Activated naive CD8-positive, alpha-beta T cell treated with anti-CD3 and anti-CD28 coated beads for 36 hours (primary cell): Measurements from ENCODE around the gene ALK. TPM values are rescaled to one million over a fixed set of nuclear protein-coding genes. Genes with fewer than 3 reads are reported as not detected.
A peak's percentile ranks its signal among the peaks of the same experiment; 100 is the strongest.

Source experiments
- DNase-seq: peaks from one replicate; pipeline ENCODE4 v3.0.0; 2021
- H3K27ac Mint-ChIP-seq: one replicate; pipeline ENCODE4 v1.8.0; 2022; ENCODE audit warnings: mild to moderate bottlenecking, moderate library complexity, mixed read lengths
- H3K27me3 Mint-ChIP-seq: one replicate; pipeline ENCODE4 v1.8.0; 2022; ENCODE audit warnings: mild to moderate bottlenecking, mixed read lengths
- H3K36me3 Mint-ChIP-seq: one replicate; pipeline ENCODE4 v1.8.0; 2021; ENCODE audit warnings: mild to moderate bottlenecking, mixed read lengths
- H3K4me1 Mint-ChIP-seq: one replicate; pipeline ENCODE4 v1.8.0; 2021; ENCODE audit warnings: mixed read lengths
- H3K4me3 Mint-ChIP-seq: one replicate; pipeline ENCODE4 v1.8.0; 2022; ENCODE audit warnings: mild to moderate bottlenecking, moderate library complexity, mixed read lengths
- H3K9me3 Mint-ChIP-seq: one replicate; pipeline ENCODE4 v1.8.0; 2022; ENCODE audit warnings: mixed read lengths
- total RNA-seq, 2 experiments: library from RNA; stranded (reverse); gene quantifications; one replicate each; pipeline ENCODE4 v1.2.3, GENCODE V29; 2021

Gene ALK
- total RNA-seq, 2 experiments from 2014 or later = not detected

DNA sequence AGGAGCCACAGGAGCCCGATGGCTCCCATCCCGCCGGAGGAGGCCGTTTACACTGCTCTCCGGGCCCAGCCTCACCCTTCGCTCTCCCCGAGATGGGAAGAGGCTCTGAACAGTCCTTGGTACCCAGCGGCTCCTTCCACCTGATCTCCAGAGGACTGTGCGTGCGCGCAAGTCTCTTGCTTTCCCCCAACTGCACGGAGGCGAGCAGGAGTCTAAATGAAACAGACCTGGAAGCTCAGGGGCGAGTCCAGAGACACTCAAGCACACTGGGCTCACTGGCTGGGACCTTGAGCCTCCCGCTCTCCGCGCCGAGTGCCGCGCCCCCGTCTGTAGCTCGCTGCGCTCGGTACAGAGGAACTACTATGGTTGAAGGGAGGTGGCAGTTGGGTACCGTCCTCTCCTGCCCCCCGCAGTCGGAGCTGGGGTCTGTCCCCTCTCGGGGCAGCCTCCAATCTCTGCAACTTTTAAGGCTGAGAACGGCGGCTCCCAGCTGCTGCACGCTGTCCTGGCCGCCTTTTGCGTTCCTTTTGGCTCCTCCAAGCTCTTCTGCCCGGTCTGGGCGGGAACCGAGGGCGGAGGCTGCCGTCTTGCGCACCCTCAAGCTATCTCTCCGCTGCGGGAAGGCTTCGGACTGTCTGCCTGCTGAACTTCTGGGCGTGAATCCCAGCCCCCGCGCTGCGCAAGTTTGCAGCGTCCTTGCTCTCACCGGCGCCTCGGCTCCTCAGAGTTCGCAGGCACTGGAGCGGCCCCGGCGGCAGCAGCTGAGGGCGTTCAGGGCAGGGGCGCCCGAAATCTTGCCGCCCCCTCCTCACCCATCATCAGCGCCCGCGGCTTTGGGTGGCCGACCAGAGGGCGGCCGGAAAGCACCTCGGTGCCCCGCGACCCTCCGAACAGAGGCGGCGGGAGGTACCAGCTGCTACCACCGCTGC, 491 bp downstream of the ALK start:
- H3K4me3 Mint-ChIP-seq = peak overlapping the region; percentile 30
- peaks cover 1% of the 10 kb centered on the region for H3K4me1 Mint-ChIP-seq

DNA sequence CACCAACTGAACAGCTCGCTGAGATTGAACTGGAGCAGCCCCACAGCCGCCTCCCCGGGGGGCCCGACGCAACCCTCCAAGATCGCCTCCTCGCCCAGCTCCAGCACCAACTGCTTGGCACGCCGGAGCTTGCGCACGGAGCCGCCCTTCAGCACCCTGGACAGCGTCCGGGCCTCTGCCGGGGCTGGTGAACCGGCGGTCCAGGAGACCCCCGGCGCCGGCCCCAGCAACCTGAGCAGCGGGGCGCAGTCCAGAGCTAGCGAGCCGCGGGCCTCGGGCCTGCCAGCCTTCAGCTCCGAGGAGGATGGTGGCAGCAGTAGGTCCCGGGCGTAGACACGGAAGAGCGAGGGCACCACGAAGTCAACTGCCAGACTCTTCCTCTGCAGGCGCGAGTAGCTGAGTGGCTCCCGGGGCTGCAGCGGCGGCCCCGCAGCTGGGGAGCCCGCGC, 1.2 kb downstream of the ALK start:
- Mint-ChIP-seq H3K27me3 (peaks cover 72% of the 10 kb centered on the region), H3K27ac (no peak overlapping the region), H3K36me3 (no peaks in the 10 kb centered on the region), H3K4me3 (no peak overlapping the region), H3K9me3 (no peaks in the 10 kb centered on the region), H3K4me1 (peaks cover 1% of the 10 kb centered on the region)
- peak; percentile 69 for DNase-seq

More for the DNA sequence above, 491 bp downstream of the ALK start:
- Mint-ChIP-seq H3K27me3 (peaks cover 69% of the 10 kb centered on the region), H3K36me3 (no peaks in the 10 kb centered on the region), H3K9me3 (no peaks in the 10 kb centered on the region), H3K27ac (no peak overlapping the region)
- peak; percentile 8 for DNase-seq

DNA sequence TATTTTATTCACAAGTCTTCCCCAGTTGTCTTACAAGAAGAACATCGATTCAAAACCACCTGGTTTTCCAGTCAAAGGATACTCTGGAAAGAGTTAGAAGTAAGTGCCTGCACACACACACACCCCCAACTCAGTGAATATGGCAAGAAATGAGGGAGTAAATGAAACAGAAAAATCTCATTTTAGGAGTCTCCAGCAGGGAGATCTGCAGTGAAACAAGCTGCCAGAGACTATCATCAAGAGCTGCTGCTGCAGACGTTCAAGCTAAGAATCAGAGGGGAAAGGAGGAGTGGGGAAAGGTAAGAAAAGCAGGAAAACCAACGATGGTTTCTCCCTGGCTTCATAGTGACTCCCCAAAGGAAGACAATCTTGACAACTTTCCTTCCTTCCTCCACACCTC, 2.4 kb downstream of the ALK start:
- Mint-ChIP-seq H3K4me3 (no peak overlapping the region), H3K9me3 (no peaks in the 10 kb centered on the region), H3K27ac (no peak overlapping the region), H3K36me3 (no peaks in the 10 kb centered on the region), H3K4me1 (peaks cover 1% of the 10 kb centered on the region), H3K27me3 (peaks cover 79% of the 10 kb centered on the region)
- no peak for DNase-seq

DNA sequence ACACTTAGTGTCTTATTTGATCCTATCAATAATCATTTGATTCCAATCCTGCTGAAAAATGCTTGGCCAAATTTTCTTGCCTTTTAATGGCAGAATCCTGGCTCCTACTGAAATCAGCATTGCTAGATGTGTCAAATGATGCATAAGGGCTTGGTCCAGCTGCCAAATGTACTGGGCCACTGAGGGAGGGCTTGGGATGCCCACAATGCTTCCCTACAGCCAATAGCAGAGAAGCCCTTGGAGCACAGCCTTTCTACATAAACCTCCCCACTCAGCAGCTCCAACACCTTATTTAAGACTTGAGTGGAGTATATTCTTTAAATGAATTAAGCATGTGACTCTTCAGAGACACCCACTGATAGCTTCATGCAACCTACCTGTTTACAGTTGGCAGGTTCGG, 3.6 kb downstream of the ALK start:
- Mint-ChIP-seq H3K36me3 (no peaks in the 10 kb centered on the region), H3K27me3 (peaks cover 81% of the 10 kb centered on the region), H3K4me1 (peaks cover 1% of the 10 kb centered on the region), H3K27ac (no peak overlapping the region), H3K4me3 (no peak overlapping the region), H3K9me3 (no peaks in the 10 kb centered on the region)
- no peak for DNase-seq

DNA sequence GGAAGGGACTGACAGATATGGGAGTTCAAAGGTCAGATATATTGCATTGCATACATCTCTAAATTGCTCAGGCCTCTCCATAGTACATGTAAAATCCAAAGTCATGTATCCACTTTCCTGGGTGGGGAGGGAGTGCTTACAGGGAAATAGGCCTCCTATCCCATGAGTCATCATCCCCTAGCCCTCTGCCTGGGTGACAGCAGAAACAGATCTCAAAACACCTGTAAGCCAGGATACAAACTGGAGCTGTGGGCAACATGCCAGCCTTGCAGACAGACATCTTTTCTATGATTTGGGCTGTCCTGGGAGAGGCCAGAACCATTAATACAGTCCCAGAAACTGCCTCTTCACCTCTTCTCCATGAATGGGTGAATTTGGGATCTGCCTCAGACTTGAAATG, 4.8 kb downstream of the ALK start:
- Mint-ChIP-seq H3K27me3 (peaks cover 69% of the 10 kb centered on the region), H3K4me1 (peaks cover 1% of the 10 kb centered on the region), H3K9me3 (no peaks in the 10 kb centered on the region), H3K36me3 (no peaks in the 10 kb centered on the region), H3K4me3 (no peak overlapping the region), H3K27ac (no peak overlapping the region)
- no peak for DNase-seq

DNA sequence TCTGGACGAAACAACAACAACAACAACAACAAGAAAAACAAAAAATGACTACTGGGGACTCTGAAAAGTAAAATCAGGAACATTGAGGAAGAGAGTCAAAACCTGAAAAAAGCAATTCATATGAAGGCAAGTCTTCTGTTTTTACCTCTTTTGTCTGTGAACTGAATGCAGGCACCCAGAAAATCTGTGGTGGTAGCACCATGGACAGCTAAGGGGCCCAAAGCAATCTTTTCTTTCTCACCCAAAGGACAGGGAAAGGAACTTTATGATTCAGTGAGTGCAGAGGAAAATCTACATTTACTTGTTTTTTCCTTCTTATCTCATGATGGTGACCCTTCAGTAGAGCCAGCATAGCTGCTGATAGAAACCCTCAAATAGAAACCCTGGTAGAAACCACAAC, 10.4 kb downstream of the ALK start:
- no peak overlapping the region for H3K4me3 Mint-ChIP-seq
- no peak overlapping the region for H3K27ac Mint-ChIP-seq
- no peaks in the 10 kb centered on the region for H3K36me3 Mint-ChIP-seq
- H3K4me1 Mint-ChIP-seq = no peaks in the 10 kb centered on the region
- H3K9me3 Mint-ChIP-seq = peaks cover 7% of the 10 kb centered on the region
- no peak for DNase-seq
- H3K27me3 Mint-ChIP-seq = peaks cover 33% of the 10 kb centered on the region

DNA sequence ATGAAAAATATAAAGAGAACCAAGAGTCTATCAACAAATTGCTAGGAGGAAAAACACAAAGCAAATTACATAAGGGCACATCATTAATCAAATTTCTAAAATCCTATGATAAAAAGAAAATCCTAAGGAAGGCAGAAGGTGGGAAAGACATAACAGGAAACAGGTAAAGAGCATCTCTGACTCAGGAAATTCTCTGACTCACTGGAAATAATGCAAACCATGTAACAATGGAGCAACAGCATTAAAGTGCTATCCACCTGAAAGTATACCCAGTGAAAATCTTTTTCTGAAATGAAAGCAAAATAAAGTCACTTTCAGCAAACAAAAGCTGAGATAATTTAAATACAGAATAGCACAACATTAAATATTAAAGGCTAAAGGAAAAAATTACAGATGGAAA, 10.9 kb downstream of the ALK start:
- peaks cover 7% of the 10 kb centered on the region for H3K9me3 Mint-ChIP-seq
- H3K4me3 Mint-ChIP-seq = no peak overlapping the region
- no peaks in the 10 kb centered on the region for H3K4me1 Mint-ChIP-seq
- no peak overlapping the region for H3K27ac Mint-ChIP-seq
- H3K36me3 Mint-ChIP-seq = no peaks in the 10 kb centered on the region
- DNase-seq = no peak
- H3K27me3 Mint-ChIP-seq = peaks cover 31% of the 10 kb centered on the region

DNA sequence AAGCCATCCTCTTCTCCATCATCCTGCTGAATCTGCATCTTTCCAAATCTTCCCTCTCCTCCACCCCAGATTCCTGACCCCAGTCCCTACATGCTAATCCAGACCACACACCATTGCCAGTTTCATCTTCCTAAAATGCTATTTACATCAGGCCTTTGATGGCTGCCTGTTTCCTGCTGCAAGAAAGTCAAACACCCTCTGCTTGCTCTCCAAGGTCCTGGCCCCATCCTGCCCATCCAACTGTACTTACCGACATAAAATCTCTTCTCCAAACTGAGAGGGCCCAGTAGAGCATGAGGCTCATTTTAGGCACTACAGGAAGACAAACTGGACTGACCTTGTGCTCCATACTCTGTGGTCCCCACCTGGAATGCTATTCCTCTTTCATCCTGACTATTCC, 19.0 kb downstream of the ALK start:
- Mint-ChIP-seq H3K27ac (no peak overlapping the region), H3K4me1 (no peaks in the 10 kb centered on the region), H3K27me3 (peaks cover 39% of the 10 kb centered on the region), H3K9me3 (no peaks in the 10 kb centered on the region), H3K4me3 (no peak overlapping the region), H3K36me3 (no peaks in the 10 kb centered on the region)
- DNase-seq = no peak

DNA sequence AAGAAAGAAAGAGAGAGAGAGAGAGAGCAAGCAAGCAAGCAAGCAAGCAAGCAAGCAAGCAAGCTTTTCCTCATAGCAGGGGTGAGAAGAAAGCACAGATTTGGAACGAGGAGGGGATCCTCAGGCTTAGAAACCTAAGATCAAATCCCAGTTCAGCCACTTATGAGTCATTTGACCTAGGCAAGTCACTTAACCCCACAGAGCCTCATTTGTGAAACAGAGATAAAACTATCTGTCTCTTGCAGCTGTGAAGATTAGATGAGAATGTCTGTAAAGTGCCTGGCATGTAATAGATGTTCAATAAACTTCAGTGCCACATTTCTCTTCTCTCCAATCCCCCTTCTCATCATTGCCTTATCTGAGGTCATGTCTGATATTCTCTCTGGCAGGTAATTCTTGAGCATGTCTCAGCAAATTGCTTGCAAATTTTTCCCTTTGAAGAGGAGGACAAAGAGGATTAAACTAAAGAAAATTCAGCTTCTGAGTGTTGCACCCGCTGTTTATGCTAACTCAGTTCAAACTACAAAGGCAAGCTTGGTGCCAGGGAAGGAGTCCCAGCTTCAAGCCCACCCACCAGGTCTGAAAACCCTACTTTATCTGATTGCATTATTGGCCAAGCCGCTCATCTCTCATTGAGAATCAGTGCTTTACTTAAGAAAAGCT, 20.3 kb downstream of the ALK start:
- no peaks in the 10 kb centered on the region for H3K9me3 Mint-ChIP-seq
- H3K4me1 Mint-ChIP-seq = no peaks in the 10 kb centered on the region
- peaks cover 45% of the 10 kb centered on the region for H3K27me3 Mint-ChIP-seq
- no peak overlapping the region for H3K27ac Mint-ChIP-seq
- no peak overlapping the region for H3K4me3 Mint-ChIP-seq
- no peak for DNase-seq
- no peaks in the 10 kb centered on the region for H3K36me3 Mint-ChIP-seq

DNA sequence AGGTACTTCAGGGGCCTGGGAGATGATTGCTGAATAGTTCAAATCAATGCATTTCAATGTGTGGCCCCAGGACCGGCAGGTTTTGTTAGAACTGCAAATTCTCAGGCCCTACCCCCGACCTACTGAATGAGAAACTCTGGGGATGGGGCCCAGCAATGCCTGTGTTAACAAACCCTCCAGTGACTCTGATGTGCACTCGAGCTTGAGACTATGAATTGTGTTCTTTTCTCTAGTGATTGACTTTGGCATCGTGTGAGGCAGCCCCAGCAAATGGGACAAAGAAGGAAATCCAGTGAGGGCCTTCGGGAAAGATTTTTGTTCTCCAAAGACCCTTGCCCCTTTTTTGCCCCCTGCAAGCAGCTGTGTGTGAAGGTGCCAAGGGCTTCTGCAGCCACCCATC, 22.4 kb downstream of the ALK start:
- Mint-ChIP-seq H3K9me3 (no peaks in the 10 kb centered on the region), H3K36me3 (no peaks in the 10 kb centered on the region), H3K4me3 (no peak overlapping the region), H3K27ac (no peak overlapping the region), H3K27me3 (peaks cover 46% of the 10 kb centered on the region), H3K4me1 (no peaks in the 10 kb centered on the region)
- no peak for DNase-seq

DNA sequence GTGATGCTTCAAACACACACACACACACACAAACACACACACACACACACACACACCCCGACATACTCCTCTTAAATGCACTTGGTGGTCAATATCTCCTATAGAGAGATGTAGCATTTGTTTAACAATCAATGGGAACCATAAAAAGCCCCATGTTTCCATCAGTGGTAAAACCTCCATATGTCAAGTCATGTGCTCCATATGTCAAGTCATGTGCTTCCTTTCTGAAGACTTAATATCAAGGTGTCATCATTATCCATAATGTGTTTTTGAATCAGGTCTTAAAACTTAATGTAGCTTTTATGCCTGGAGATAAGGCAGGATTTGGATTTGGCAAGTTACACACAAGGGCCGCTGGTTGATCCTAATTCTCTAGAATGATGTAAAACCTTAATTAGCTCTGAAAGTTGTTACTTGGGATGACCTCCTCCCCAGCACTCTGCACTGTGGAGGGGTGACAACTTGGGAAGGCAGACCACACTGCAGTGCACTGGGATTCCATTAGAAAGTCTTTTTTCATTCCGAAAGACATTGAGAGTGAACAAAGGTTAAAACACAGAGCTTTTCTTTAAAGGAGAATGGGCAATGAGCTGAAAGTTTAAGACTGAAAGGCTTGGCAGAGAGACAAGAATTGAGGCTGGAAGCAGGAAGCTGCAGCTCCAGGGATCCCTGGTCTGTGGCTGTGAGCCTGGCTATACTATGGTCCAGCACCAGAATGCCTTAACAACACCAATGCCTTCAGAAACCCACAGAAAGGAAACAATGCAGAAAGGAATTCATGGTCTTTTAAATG, 26.4 kb downstream of the ALK start:
- no peaks in the 10 kb centered on the region for H3K36me3 Mint-ChIP-seq
- no peaks in the 10 kb centered on the region for H3K4me1 Mint-ChIP-seq
- H3K27me3 Mint-ChIP-seq = peaks cover 40% of the 10 kb centered on the region
- H3K27ac Mint-ChIP-seq = no peak overlapping the region
- no peak for DNase-seq
- no peak overlapping the region for H3K4me3 Mint-ChIP-seq
- H3K9me3 Mint-ChIP-seq = no peaks in the 10 kb centered on the region

DNA sequence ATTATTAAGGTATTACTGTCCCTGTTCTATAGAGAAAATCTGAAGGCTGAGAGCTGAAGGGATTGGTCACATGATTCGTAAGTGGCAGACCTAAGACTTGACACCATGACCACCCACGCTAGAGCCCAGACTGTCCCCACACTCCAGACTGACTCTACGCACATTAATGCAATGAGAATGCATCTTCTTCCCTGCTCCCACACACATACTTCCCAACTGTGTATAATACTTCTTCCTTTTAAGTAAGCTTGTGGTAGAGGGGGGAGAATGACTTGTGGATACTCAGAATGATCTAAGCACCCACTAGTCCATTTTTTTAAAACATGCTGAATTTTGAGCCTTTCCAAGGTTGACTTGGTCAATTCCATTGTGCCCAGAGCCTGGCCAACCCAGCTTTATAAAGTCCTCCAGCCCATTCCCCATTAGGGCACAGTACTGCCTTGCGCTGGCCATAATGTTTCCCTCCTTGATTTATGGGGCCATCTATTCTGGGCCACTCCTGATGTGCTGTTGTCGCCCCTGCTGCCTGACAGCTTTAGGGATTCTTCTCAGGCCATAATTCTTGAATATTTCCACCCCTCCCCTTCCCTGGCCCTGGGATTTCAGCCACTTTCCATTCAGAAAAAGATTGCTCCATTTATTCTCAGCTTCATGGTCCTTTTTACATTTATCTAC, 28.7 kb downstream of the ALK start:
- no peaks in the 10 kb centered on the region for H3K4me1 Mint-ChIP-seq
- DNase-seq = no peak
- H3K4me3 Mint-ChIP-seq = no peak overlapping the region
- H3K27me3 Mint-ChIP-seq = peaks cover 31% of the 10 kb centered on the region
- H3K9me3 Mint-ChIP-seq = no peaks in the 10 kb centered on the region
- no peaks in the 10 kb centered on the region for H3K36me3 Mint-ChIP-seq
- H3K27ac Mint-ChIP-seq = no peak overlapping the region

DNA sequence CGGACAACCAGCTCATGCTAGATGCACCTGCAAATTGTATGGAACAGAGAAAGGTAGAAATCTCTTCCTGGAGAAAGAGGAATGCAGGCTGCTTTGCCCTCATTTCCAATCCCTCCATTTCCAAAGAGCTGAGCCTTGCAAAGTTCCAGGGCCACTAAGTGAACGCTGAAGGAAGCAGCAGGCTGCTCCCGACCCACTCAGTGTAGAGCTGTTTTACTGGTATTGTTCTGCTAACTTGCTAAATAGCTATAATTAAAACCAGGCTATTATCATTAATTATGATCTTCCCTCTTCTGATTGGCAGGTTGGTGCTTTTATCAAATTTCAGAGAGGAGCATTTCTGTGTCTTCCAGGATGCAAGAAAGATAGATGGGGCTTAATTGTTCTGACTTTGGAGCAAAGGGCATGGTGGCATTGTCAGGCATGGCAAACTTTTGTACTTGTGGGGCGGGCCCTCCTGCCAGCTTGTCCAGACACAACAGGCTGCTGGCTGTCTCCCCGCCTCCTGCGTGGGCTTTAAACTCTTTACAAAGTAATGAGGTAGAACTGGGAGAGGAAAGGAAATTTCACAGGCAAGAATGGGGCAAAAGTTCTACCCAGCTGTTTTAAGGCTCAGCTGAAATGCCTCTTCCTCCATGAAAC, 40.2 kb downstream of the ALK start:
- Mint-ChIP-seq H3K36me3 (no peaks in the 10 kb centered on the region), H3K4me1 (no peaks in the 10 kb centered on the region), H3K27me3 (peaks cover 24% of the 10 kb centered on the region), H3K9me3 (peaks cover 7% of the 10 kb centered on the region), H3K4me3 (no peak overlapping the region), H3K27ac (no peak overlapping the region)
- DNase-seq = no peak

DNA sequence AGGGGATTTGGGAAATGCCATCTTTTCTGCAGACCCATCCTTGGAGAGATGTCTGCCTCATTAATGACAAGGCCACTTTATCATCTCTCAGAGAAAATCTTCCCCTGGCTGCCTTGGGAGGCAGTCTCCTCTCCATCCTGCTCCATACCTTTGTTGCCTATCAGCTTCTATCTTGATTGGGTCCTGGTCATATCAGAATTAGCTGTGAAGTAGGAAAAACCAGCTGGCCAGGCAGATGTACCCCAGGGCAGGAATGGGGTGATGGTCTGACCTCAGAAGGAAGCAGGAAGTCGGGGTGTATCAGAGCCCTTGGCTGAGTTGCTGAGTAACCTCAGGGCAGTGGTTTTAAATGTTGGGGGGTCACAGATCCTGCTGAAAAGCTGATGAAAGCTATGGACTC, 41.3 kb downstream of the ALK start:
- no peak for DNase-seq
- H3K27ac Mint-ChIP-seq = no peak overlapping the region
- peaks cover 19% of the 10 kb centered on the region for H3K27me3 Mint-ChIP-seq
- no peaks in the 10 kb centered on the region for H3K36me3 Mint-ChIP-seq
- H3K9me3 Mint-ChIP-seq = peaks cover 7% of the 10 kb centered on the region
- no peaks in the 10 kb centered on the region for H3K4me1 Mint-ChIP-seq
- no peak overlapping the region for H3K4me3 Mint-ChIP-seq
